GM12874 (cell line): ENCODE measurements around the gene ITCH.

ENCODE experiments used
- TF ChIP-seq, protein P1 (sequence below): IDR thresholded peaks from 2 replicates; pipeline ENCODE4 v1.5.1; 2011; ENCODE audit warnings: low read depth, mild to moderate bottlenecking, control low read depth, low read length, moderate library complexity; ENCODE audit not compliant: insufficient read depth

Gene ITCH

DNA sequence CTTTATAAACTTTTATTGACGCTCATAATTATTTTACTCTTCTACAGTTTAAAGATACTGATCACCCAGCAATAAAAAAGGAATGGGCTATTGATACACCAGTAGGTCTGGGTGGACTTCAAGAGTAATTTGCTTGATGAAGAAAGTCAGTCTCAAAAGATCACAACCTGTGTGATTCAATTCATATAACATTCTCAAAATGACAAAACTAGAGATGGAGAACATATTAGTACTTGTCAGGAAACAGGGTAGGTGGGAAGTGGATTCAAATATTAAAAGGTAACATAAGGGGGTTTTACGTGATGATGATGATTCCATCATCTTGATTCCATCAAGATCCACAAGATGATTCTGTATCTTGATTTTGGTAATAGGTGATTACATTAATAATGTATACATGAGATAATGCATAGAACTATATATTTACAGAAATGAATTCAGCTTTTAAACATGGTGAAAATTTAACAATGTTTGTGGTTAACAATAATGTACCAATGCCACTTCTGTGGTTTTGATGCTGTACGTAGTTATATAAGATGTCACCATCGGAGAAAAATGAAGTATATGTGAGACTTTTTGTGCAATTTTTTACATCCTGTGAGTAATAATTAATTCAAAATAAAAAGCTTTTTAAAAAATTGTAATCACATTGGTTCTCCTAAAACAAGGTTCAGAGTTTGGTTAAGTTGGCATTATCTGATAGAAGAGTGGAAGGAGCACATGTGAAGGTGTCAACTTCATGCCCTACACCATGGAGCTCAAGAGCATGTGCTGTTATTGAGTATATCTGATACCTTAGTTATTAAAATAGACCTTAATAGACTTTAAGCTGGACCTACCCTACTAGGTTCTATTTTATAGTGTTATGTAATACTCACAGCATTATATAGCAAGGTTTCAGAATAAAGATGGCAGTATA lies 86.9 kb downstream of the ITCH start:
- TF ChIP-seq, protein P1, sequence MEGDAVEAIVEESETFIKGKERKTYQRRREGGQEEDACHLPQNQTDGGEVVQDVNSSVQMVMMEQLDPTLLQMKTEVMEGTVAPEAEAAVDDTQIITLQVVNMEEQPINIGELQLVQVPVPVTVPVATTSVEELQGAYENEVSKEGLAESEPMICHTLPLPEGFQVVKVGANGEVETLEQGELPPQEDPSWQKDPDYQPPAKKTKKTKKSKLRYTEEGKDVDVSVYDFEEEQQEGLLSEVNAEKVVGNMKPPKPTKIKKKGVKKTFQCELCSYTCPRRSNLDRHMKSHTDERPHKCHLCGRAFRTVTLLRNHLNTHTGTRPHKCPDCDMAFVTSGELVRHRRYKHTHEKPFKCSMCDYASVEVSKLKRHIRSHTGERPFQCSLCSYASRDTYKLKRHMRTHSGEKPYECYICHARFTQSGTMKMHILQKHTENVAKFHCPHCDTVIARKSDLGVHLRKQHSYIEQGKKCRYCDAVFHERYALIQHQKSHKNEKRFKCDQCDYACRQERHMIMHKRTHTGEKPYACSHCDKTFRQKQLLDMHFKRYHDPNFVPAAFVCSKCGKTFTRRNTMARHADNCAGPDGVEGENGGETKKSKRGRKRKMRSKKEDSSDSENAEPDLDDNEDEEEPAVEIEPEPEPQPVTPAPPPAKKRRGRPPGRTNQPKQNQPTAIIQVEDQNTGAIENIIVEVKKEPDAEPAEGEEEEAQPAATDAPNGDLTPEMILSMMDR = no peak

DNA sequence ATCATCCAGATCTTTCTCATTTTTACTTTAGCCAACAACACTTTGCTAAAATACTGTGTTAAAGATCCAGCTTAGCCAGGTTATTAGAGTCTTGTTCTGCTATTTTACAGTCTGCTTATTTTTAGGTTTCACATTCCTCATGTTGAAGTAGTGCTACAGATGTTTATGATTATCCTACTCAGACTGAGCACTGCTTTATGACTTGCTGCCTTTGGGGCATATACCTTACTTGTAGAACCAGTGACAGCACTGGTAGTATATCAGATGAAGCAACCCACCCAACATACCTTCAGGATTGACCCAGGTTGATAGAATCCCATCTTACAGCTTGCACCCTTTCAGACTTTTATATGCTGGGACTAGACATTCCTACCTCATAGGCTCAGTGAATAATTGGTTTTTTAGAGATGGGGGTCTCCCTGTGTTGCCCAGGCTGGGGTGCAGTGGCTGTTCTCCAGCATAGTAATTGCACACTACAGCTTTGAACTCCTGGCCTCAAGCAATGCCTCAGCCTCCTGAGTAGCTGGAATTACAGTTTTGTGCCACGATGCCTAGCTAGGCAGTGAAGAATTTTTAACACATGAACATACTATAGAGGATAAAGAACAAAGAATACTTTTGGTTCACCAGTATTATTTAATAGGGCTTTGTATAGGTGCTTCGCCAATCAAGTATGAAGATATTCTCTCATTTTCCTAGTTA lies 89.4 kb downstream of the ITCH start:
- TF ChIP-seq, protein P1 = no peak

DNA sequence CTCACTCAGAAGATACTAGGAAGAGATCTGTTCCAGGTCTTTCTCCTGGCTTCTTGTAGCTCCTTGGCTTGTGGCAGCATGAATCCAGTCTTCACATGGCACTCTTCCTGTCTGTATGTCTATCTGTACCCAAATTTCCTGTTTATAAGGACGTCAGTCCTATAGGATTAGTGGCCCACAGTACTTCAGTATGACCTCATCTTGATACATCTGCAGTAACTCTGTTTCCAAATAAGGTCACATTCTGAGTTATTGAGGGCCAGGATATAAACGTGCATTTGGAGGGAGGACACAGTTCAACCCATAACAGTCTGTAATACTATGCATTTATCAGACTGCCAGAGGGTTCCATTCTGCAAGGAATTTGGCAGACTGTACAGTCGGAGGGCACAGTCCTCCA lies 95.6 kb downstream of the ITCH start:
- TF ChIP-seq, protein P1 = no peak

DNA sequence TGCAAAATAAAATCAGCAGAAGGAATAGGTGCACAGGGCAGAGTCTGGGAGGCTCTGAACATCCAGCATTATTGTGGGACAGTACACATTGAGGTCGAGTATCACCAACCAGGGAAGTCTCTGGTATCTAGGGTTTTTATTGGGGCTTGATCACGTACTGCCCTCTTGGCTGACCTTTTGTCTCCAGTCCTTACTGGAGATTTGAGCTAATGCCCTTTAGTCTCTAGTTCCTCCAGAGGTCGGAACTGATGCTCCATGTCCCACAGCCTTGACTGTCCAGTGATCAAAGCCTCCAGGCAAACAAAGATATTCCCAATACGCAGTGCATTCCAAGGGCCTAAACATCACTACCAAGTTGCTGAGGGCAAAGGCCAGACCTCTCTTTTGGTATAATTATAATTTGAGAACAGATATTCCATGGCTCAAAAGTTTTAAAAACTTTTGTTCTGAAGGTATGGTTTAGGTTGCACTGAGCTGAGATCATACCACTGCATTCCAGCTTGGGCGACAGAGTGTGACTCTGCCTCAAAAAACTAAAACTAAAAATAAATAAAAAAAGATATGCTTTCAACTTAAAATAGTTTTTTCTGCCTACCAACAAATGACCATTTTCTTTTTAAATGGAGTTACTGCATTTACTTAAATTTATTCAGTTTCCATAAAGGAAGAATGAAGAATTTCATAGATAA lies 96.3 kb downstream of the ITCH start:
- TF ChIP-seq, protein P1 = no peak

- TF ChIP-seq, protein P1 = no peak
These were observed 98.7 kb downstream of the ITCH start for GRCh38 chr20:34461779-34462087.

GRCh38 chr20:34468951-34469350 lies 105.9 kb downstream of the ITCH start:
- TF ChIP-seq, protein P1 = no peak

DNA sequence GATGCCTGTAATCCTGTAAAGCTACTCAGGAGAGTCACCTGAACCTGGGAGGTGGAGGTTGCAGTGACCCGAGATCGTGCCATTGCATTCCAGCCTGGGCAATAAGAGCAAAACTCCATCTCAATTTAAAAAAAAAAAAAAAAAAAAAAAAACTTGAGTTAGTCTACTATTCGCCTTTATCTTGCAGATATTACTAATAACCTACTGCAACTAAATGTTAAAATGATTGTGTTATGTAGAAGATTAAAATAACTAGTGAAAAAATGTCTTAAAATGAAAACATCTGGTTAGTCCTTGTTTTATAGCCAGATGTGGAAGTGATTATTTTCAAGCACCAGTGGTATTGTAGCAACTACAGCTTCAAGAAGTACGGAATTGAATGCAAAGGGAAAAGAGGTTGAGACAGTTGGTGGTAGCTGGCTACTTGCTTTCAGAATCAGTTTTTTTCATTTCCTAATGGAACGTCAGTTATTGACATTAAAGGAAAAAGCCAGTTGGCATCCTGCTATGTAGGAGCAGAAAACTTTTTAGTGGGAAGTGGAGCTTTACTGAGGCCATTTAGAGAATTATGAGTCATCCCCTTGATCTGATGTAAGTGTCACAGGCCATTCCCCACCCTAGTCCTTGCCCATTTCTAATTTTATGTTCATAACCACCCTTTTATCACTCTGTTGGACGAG lies 109.3 kb downstream of the ITCH start:
- TF ChIP-seq, protein P1 = no peak
